ENCODE measurements around the gene FZR1.

Gene FZR1

GRCh38 chr19:3544742-3545668 is 38.9 kb downstream of the FZR1 start:
- Histone ChIP-seq H2AFZ (ENCODE audit: low read depth, low read length) (no peak overlapping the region), H4K20me1 (ENCODE audit: insufficient read depth, low read length) (peaks cover 43% of the 10 kb centered on the region), H3K9ac (ENCODE audit: low read depth, low read length) (no peak overlapping the region), H3K9me3 (ENCODE audit: insufficient read depth, low read length, severe bottlenecking) (no peaks in the 10 kb centered on the region), H3K4me3 (ENCODE audit: low read depth in 1 of 2, low read length in 2 of 2) (no peak overlapping the region), H3K27me3 (ENCODE audit: insufficient read depth, low read length, poor library complexity) (no peaks in the 10 kb centered on the region), H3K79me2 (ENCODE audit: insufficient read depth, low read length) (no peaks in the 10 kb centered on the region), H3K36me3 (ENCODE audit: insufficient read depth, low read length) (peaks cover 48% of the 10 kb centered on the region), H3K4me1 (ENCODE audit: insufficient read depth, low read length) (no peaks in the 10 kb centered on the region), H3K27ac (ENCODE audit: low read length) (no peak overlapping the region), H3K4me2 (ENCODE audit: insufficient read depth, low read length) (no peak overlapping the region)
- TF ChIP-seq CTCF (IDR thresholded peaks at IDR 0.05; ENCODE audit: borderline replicate concordance, extremely low read depth, low read length, poor library complexity, severe bottlenecking) (peak; percentile 99), EZH2 (IDR thresholded peaks at IDR 0.05; ENCODE audit: borderline replicate concordance, low read depth, low read length, severe bottlenecking) (no peak)
- peak; percentile 70 for ATAC-seq (ENCODE audit: insufficient read depth, low read depth)
- peak; percentile 69 for DNase-seq

DNA sequence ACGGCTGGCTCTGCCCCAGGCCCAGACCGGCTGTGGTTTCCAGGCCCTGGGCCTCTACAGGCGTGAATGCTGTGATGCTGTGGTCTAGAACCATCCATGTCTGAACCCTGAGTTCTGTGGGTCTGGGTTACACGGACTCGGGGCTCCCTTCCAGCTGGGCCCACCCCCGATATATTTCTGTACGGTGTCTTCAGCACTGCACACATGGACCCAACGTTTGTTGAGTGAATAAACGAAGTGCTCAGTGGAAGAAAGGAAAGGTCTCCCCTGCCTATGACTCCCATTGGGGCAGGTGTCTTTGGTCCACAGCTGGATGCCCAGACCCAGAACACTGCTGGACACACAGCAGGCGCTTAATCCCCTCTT is 39.5 kb downstream of the FZR1 start:
- TF ChIP-seq EZH2 (IDR thresholded peaks at IDR 0.05; ENCODE audit: borderline replicate concordance, low read depth, low read length, severe bottlenecking): no peak
- TF ChIP-seq CTCF (IDR thresholded peaks at IDR 0.05; ENCODE audit: borderline replicate concordance, extremely low read depth, low read length, poor library complexity, severe bottlenecking): no peak
- H3K36me3 ChIP-seq (ENCODE audit: insufficient read depth, low read length): peaks cover 51% of the 10 kb centered on the region
- no peak overlapping the region for H3K4me2 ChIP-seq (ENCODE audit: insufficient read depth, low read length)
- no peaks in the 10 kb centered on the region for H3K79me2 ChIP-seq (ENCODE audit: insufficient read depth, low read length)
- H3K9ac ChIP-seq (ENCODE audit: low read depth, low read length): no peak overlapping the region
- H3K27ac ChIP-seq (ENCODE audit: low read length): no peak overlapping the region
- no peaks in the 10 kb centered on the region for H3K27me3 ChIP-seq (ENCODE audit: insufficient read depth, low read length, poor library complexity)
- peaks cover 43% of the 10 kb centered on the region for H4K20me1 ChIP-seq (ENCODE audit: insufficient read depth, low read length)
- no peaks in the 10 kb centered on the region for H3K9me3 ChIP-seq (ENCODE audit: insufficient read depth, low read length, severe bottlenecking)
- no peak; the same call in 2 of the 3 replicates for ATAC-seq (ENCODE audit: insufficient read depth, low read depth)
- no peak overlapping the region for H2AFZ ChIP-seq (ENCODE audit: low read depth, low read length)
- H3K4me1 ChIP-seq (ENCODE audit: insufficient read depth, low read length): no peaks in the 10 kb centered on the region
- H3K4me3 ChIP-seq (ENCODE audit: low read depth in 1 of 2, low read length in 2 of 2): no peak overlapping the region
- DNase-seq: no peak

DNA sequence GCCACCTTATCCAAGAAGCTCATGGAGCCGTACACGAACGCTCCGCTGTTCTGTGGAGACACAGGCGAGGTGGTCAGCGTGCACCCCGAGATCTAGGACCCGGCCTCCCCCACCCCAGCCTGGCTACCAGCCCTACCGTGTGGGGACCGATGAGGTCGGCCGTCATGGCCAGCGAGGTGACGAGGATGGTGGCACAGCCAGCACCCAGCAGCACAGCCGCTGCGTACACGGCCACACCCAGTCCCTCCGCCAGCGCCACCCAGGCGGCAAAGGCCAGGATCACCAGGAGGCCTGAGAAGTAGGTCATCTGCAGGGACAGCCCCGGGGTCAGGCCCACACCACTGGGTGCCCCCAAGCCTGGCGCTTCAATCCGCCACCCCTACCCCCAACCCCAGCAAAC is 40.0 kb downstream of the FZR1 start:
- Histone ChIP-seq H3K27ac (ENCODE audit: low read length) (no peak overlapping the region), H3K27me3 (ENCODE audit: insufficient read depth, low read length, poor library complexity) (no peaks in the 10 kb centered on the region), H3K9ac (ENCODE audit: low read depth, low read length) (no peak overlapping the region), H2AFZ (ENCODE audit: low read depth, low read length) (no peak overlapping the region), H3K9me3 (ENCODE audit: insufficient read depth, low read length, severe bottlenecking) (no peaks in the 10 kb centered on the region), H3K4me2 (ENCODE audit: insufficient read depth, low read length) (no peak overlapping the region), H3K36me3 (ENCODE audit: insufficient read depth, low read length) (peaks cover 56% of the 10 kb centered on the region), H3K4me3 (ENCODE audit: low read depth in 1 of 2, low read length in 2 of 2) (no peak overlapping the region), H3K4me1 (ENCODE audit: insufficient read depth, low read length) (no peaks in the 10 kb centered on the region), H3K79me2 (ENCODE audit: insufficient read depth, low read length) (no peaks in the 10 kb centered on the region), H4K20me1 (ENCODE audit: insufficient read depth, low read length) (peaks cover 43% of the 10 kb centered on the region)
- no peak for TF ChIP-seq CTCF (IDR thresholded peaks at IDR 0.05; ENCODE audit: borderline replicate concordance, extremely low read depth, low read length, poor library complexity, severe bottlenecking)
- no peak for DNase-seq
- no peak for ATAC-seq (ENCODE audit: insufficient read depth, low read depth)

Measured in DND-41 (cell line).